NCI-H2227 (cell line): Measurements from ENCODE around the gene TMEM205.
A peak's percentile ranks its signal among the peaks of the same experiment; 100 is the strongest.
"Not testable (repeated sequence)": the region's sequence is repeated elsewhere in the genome, so short reads cannot be mapped to it uniquely, and the experiment has no call there.

Source experiments
- DNase-seq: peaks from one replicate; lab custom pipeline; 2025; ENCODE audit not compliant: unreplicated experiment; lab: John Stamatoyannopoulos, UW

Gene TMEM205

DNA sequence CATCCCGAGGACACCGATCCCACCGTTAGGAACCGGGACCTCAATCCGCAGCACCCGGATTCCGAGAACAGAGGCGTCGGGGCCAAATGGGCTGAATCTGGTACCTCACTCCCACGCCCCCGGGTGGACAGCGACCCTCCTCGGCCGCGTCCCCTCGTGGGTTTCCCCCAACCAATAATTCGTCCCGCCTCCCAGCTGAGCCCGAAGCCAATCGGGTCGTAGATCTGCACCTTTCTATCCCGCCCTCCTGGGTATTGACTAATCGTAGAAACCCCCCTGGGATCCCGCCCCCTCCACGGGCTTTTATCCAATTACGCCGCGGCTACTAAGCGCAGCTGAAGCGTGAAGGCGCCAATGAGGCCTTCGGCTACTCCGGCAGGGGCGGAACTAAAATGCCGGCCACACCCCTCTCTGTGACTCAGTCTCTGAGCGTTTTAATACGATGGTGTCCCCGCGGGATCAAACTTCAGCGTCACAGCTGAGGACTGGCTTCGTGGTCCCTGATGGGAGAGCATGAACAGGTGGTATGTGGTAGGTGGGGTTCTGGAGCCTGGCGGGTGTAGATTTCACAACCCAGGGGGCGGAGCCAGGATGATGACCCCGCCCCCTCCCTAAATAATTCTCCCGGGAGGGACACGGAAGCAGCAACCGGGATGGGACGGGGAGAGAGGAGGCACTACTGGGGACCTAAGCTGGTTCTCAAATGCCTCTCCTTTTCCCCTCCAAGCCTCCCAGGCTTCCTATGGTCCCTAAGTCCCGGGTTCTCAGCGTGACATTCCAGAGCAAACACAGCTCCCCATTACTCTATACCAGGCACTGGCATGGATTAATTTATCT, at the start of gene TMEM205, which contains the start of gene CCDC159:
Gene TMEM205 (minus strand): TSS at position 165 of the 837 bp plus-strand sequence. CDS start 649 bp downstream, outside the sequence.
Gene CCDC159 (plus strand): TSS at position 416 of the 837 bp plus-strand sequence. CDS start 88 bp downstream, at position 504.
- peak; percentile 98 for DNase-seq

DNA sequence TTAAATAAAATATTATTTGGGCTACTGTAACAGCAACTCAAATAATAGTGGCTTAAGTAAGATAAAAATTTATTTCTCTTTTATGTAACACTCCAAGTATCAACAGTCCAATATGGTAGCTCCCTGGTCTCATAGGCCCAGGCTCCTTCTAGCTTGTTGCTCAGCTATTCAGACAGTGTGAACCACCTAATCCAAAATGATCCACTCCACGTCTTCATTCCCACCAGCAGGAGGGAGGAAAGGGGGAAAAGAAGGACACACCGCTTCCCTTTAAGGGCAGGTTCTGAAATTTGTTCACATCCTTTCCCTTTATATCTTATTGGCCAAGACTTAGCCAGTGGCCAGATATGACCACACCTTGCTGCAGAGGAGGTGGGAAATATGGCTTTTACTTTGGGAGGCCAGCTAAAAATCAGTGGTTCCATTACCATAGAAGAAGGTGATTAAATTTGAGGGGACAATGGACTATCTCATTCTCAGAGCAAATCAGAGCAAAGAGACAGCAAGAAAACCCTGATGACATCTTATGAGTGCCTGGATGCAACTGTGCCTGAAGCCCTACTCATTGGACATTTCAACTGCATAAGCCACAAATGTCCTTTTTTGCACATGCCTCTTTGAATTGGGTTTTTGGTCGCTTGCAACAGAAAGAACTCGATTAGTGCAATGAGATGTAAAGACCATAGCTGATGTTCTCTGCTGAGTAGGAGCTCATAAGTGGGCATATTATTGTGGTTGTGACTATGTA, 45.0 kb upstream of the TMEM205 start:
- DNase-seq = no peak

DNA sequence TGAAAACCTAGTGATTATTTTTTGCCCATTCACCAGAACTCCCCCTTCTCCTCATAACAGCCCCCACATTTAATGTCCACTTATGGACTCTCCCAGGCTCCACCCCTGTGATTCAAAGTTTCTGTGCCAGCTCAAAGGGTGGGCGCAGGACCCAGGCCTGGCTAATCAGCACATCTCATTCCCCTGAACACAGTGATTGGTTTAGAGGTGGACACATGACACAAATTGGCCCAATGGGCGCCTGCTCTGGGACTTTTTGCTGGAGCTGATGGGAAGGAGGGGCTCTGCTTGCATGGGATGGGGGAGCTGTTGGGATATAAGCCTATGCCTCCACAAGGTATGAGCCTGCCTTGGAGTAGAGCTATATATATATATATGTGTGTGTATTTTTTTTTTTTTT, 44.3 kb upstream of the TMEM205 start:
- no peak for DNase-seq

DNA sequence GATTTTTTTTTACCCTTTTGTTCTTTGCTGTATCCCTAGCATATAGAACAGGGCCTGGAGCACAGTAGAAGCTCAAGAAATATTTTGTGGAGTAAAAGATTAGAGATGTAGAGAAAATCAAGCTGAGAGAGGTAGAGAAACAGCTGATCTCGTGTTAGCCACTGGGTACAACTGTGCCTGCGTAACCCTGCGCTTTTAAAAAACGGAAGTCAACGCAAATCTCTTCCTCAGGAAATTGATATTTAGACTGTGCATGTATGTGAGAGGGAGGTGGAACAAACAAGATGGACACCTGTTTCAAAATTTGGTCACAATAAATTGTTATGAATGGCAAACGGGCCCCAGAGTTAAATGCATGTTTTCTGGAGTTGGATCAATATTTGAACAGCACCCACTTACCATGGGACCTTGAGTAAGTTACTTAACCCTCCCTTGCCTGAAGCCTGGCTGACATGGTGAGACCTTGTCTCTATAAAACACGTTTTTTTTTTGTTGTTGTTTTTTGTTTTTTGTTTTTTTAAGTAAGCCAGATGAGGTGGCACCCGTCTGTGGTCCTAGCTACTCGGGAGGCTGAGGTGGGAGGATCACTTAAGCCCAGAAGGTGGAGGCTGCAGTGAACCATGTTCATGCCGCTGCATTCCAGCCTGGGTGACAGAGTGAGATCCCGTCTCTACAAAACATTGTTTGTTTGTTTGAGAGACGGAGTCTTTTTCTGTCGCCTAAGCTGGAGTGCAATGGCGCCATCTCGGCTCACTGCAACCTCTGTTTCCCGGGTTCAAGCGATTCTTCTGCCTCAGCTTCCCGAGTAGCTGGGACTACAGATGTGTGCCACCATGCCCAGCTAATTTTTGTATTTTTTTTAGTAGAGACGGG, 41.3 kb upstream of the TMEM205 start:
- DNase-seq = no peak

- DNase-seq = no peak
These were observed 38.7 kb upstream of the TMEM205 start for GRCh38 chr19:11384778-11385129.

DNA sequence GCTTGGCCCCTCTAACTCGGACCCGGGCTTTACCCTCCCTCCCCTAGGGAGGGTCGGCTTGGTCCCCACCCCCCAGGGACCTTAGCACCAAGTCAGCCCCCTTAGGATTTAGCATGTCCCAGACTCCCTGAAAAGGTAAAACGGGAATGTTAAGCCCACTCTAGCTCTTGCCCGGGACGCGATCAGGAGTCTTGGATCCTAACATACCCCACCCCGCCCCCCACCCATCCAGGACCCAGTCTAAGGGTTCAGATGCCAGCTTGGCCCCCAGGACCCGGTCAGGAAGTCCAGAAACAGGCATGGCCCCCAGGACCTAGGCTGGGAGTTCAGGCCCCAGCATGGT, 37.6 kb upstream of the TMEM205 start:
- no peak for DNase-seq

DNA sequence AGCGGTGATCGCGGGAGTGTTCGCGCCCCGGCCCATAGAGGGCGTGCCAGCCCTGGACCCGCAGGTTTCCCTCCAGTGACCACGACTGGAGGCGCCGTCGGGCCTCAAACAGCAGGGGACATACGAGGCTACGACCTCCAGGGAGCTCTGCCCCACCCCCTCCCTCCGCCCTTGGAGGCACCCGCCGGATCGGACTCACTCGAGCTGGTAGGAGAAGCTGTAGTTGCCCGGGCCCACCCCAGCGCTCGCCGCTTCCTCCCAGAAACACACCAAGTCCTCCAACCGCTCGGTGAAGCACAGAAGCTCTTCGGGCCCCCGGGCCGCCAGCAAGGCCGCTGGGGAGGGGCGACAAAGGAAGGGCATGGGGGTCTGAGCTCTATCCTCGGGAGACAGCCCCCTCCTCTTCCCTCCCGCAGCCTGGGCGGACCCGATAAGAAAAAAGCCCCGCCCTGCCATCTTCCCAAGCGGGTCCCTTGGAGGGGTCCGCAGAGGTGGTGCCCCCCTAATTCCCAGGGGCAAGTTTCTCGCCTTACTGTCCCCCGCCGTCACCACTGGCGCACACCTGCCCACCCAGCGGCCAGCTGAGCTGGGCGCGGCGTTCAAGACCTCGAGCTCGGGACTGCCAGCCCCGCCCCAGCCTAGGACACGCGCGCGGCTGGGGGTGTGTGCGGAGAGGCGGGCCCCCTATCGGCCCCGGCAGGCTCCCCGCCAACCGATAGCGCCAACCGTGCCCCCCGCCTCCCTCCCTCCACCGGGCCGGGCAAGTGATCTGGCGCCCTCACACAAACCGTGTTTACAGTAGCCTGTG, 37.0 kb upstream of the TMEM205 start:
- peak; percentile 65 for DNase-seq

DNA sequence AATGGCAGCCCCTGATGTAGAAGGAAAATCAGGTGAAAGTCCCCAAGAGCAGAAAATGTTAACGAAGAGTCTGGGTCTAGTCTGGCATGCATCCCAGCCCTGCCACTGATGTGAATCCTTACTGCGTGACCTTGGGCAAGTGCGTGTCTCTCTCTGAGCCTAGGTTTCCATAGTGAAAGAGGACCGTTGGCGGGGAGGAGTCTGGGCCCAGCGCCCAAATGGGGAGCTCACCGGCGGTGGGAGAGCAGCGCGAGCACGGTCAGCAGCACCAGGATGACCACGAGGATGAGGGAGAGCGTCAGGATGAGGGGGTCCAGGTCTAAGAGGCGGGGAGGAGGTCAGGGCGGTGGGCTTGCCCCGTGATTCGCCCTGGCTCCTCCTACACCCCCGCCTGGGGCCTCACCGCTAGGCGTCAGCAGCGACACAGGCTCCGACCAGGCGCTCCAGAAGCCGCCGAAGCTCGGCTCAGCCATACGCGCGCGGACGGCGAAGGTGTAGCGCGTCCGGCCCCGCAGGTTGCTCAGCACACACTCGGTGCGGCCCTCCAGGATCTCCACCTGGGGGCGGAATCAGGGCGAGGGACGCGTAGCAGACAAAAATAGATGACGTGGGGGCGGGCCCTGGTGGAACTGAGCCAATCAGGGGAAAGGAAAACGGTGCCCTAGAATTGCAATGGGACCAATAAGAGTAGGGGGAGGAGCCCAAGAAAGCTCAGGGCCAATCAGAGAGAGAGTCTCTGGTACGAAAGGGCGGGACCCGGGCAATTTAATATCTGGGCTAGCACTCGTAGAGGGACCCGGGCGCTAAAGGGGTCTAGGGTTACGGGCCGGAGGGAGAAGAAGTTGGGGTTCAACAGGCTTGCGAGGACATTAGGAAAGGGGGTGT, 34.8 kb upstream of the TMEM205 start:
- DNase-seq = peak; percentile 96

GRCh38 chr19:11379857-11380350, 33.8 kb upstream of the TMEM205 start:
- no peak for DNase-seq

DNA sequence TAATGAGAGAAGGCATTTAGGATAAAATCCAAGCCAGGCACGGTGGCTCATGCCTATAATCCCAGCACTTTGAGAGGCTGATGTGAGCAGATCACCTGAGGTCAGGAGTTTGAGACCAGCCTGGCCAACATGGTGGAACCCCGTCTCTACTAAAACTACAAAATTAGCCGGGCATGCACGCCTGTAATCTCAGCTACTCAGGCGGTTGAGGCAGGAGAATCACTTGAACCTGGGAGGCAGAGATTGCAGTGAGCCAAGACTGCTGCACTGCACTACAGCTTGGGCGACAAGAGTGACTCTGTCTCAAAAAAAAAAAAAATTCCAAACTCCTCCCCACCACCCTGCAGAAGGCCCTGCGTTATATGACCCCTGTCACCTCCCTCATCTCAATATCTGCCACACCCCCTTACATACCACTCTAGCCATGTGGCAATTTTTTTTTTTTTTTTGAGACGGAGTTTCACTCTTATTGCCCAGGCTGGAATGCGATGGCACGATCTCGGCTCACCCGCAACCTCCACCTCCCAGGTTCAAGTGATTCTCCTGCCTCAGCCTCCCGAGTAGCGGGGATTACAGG, 33.3 kb upstream of the TMEM205 start:
- DNase-seq = not testable (repeated sequence)

DNA sequence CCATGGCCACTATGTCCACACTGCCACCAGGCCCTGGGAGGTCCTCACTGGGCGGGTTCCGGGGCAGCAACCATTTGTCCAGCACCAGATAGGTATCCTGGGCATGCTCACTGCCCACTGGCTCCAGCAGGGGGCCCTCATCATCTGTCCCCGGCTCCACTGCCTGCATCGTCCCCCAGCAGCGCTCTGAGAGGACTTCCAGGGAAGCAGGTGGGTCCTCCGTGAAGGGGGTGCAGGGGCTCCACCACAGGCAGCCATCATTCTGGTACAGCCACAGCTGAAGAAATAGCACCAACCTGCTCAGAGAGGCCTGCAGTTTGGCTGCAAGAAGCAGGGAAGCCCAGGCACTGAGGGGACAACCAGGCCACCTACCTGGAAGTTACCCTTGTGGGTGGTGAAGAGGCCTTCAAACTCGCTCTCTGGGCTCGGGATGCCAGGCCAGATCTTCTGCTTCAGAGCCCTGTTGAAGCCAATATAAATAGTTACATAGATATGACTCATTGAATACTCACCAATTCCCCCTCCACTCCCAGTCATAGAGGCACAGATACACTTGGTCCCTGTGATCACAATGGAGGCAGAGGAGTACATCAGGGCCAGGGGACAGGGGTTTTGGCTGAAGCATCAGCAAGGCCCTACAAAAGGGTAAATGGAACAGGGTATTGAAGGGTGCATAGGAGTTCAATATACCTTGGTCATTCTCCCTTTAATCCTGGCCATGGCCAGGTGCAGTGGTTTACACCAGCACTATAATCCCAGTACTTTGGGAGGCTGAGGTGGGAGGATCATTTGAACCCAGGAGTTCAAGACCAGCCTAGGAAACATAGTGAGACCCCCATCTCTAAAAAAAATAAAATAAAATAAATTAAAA, 32.5 kb upstream of the TMEM205 start:
- DNase-seq = peak; percentile 55

GRCh38 chr19:11377756-11378155, 31.7 kb upstream of the TMEM205 start:
- no peak for DNase-seq

- DNase-seq = no peak
These were observed 31.2 kb upstream of the TMEM205 start for GRCh38 chr19:11377237-11377636.

DNA sequence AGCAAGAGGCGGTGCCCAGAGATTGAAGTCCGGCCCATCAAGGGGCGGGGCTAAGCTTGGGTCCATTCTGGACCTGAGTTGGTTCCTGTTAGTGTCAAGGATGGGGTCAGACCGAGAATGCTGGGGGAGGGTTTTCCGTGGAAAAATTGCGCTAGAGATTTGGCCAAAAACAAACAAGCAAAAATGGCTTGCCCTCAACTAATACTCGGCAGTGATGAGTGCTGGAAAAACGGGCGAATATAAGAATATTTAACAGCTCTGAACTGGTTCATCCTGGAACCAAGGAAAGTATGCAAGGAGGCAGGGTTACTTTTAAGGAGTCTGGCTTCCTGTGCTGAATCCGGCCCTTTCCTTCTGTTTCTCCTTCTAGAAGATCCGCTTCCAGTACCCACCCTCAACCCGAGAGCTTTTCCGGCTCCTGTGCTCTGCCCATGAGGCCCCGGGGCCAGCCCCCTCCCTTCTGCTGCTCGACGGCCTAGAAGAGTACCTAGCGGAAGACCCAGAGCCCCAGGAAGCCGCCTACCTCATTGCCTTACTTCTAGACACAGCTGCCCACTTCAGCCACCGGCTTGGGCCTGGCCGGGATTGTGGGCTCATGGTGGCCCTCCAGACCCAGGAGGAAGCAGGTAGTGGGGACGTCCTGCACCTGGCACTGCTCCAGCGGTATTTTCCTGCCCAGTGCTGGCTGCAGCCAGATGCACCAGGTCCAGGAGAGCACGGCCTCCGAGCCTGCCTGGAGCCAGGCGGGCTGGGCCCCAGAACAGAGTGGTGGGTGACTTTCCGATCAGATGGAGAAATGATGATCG, 29.3 kb upstream of the TMEM205 start:
- peak; percentile 59 for DNase-seq

DNA sequence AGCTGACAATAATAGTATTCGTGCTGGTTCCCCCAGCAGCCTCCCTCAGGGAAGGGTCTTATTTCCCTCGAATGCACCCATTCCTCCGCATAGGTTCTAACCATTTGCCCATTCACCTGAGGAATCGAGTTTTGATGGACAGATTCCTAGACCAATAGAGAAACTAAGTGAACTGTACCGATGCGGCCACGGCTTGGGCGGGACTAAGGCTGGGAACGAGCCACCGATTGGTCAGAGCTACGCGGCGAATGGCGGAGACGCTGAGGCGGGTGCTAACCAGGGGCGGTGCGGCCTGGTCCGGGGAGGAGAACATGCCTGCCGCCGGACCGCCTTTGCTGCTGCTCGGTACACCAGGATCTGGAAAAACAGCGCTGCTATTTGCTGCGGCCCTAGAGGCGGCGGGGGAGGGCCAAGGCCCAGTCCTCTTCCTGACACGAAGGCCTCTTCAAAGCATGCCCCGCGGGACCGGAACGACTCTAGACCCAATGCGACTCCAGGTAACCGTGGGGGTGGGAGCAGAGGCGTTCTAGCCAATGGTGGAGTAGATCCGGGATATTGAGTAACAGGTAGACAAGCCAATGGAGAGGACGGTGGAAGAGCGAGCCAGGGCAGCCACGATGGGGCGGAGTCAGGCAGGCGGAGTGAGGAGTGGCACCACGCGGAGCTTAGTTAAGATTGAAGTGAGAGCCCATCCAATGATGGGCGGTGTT, 28.5 kb upstream of the TMEM205 start, which contains the start of gene SWSAP1:
Gene SWSAP1 (plus strand): TSS at position 234 of the 710 bp plus-strand sequence. CDS start 15 bp downstream, at position 249.
- DNase-seq = peak; percentile 97

DNA sequence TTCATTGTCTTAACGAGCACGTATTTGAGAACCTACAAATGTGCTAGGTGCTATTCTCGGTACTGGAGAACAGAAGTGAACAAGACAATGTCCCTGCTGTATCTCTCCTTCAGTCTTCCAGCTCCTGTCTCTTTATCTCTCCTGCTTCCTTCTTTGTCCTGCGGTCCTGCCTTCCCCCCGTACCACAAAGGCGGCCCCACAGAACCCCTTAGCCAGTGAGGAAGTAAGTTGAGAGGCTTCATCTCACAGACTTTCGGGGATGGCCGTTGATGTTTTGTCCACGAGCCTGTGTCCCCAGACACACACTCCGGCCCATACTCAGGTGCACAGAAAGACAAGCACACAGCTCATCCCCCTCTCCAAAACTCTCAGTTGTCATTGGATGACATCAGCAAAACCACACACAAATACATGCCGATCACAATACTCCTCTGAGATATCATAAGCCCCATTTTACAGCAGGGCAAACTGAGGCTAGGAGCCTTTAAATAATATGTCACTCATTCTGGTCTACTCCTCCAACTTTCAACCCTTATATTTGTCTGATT, 27.9 kb upstream of the TMEM205 start:
- no peak for DNase-seq
